Caco-2 (cell line): ENCODE results near the gene ZNF37A. TPM values are rescaled to one million over a fixed set of nuclear protein-coding genes. Genes with fewer than 3 reads are reported as not detected.

Experiments
- BruUV-seq: library from RNA; stranded (reverse); fragments of 400-500 nt; replicated peaks from 2 replicates; lab custom pipeline; 2021; lab: Mats Ljungman, UMichigan
- CTCF ChIA-PET: fragments of 300-600 bp; sonication (Branson Sonifier 250); formaldehyde crosslinking; loops from one replicate; lab custom pipeline; 2022; ENCODE audit warnings: antibody characterized with exemption; lab: Charles Lee
- POLR2A ChIA-PET: fragments of 300-600 bp; sonication (Branson Sonifier 250); formaldehyde crosslinking; loops from one replicate; lab custom pipeline; 2022; ENCODE audit warnings: antibody characterized with exemption; lab: Charles Lee
- DNase-seq, 2 experiments: peaks; one replicate each; pipeline versions ENCODE4 v3.0.0 to v3.0.0-alpha.2; 2020 to 2022
- H3K27me3 ChIP-seq: replicated peaks from 2 replicates; pipeline ENCODE4 v1.6.0; 2011; ENCODE audit warnings: low read length; ENCODE audit not compliant: control insufficient read depth, insufficient read depth
- H3K36me3 ChIP-seq: 2 replicates; pipeline ENCODE4 v1.5.1; 2011; ENCODE audit warnings: low read length; ENCODE audit not compliant: control insufficient read depth, insufficient read depth
- H3K4me1 ChIP-seq: fragments of 250-450 bp; sonication (Bioruptor Pico); 2 replicates; pipeline ENCODE4 v1.5.1; 2020; ENCODE audit warnings: mild to moderate bottlenecking
- H3K4me3 ChIP-seq: 2 replicates; pipeline ENCODE4 v1.5.1; 2011; ENCODE audit warnings: low read depth, mild to moderate bottlenecking, control low read depth, low read length
- H3K9me3 ChIP-seq: fragments of 250-450 bp; sonication (Bioruptor Pico); 2 replicates; pipeline ENCODE4 v1.5.1; 2020; ENCODE audit warnings: mild to moderate bottlenecking, moderate library complexity
- H3K27ac Mint-ChIP-seq: one replicate; pipeline ENCODE4 v1.8.0; 2022; ENCODE audit warnings: mixed read lengths; ENCODE audit not compliant: unreplicated experiment
- H3K27me3 Mint-ChIP-seq: one replicate; pipeline ENCODE4 v1.8.0; 2022; ENCODE audit warnings: mixed read lengths; ENCODE audit not compliant: insufficient read depth, unreplicated experiment
- H3K36me3 Mint-ChIP-seq: one replicate; pipeline ENCODE4 v1.8.0; 2022; ENCODE audit warnings: mild to moderate bottlenecking, mixed read lengths; ENCODE audit not compliant: insufficient read depth, unreplicated experiment
- H3K4me1 Mint-ChIP-seq: one replicate; pipeline ENCODE4 v1.8.0; 2022; ENCODE audit warnings: low read depth, mixed read lengths; ENCODE audit not compliant: unreplicated experiment
- H3K4me3 Mint-ChIP-seq: one replicate; pipeline ENCODE4 v1.8.0; 2022; ENCODE audit warnings: mild to moderate bottlenecking, moderate library complexity, mixed read lengths; ENCODE audit not compliant: unreplicated experiment
- H3K9me3 Mint-ChIP-seq: one replicate; pipeline ENCODE4 v1.8.0; 2022; ENCODE audit warnings: mixed read lengths; ENCODE audit not compliant: unreplicated experiment
- CTCF ChIP-seq, 2 experiments: fragments of 200-600 bp in 1 of 2; IDR thresholded peaks; 1 replicate in 1 of 2; 2 replicates in 1 of 2; pipeline versions ENCODE4 v1.5.1 to v1.8.0; 2011 to 2022; ENCODE audit warnings: antibody characterized with exemption in 1 of 2, control low read depth in 1 of 2, inconsistent platforms in 1 of 2, low read depth in 1 of 2, low read length in 1 of 2, mild to moderate bottlenecking in 1 of 2, moderate library complexity in 1 of 2; ENCODE audit not compliant: insufficient read depth in 1 of 2, severe bottlenecking in 1 of 2, unreplicated experiment in 1 of 2
- intact Hi-C: fragments of 100-400 bp; cut with micrococcal nuclease; formaldehyde crosslinking; loops from one replicate; pipeline ENCODE4 v1.10.0; 2022; ENCODE audit not compliant: unreplicated experiment
- total RNA-seq: library from RNA; stranded (reverse); gene quantifications from 2 replicates; pipeline ENCODE4 v1.2.3, GENCODE V29; 2022

The ZNF37A gene
- total RNA-seq, 1 experiment from 2014 or later, result 14.0 TPM

- Histone ChIP-seq H3K36me3 (peaks cover 2% of the 10 kb centered on the region; the same call in 1 of the 2 replicates), H3K4me3 (no peak overlapping the region), H3K9me3 (peaks cover 21% of the 10 kb centered on the region), H3K4me1 (no peaks in the 10 kb centered on the region), H3K27me3 (no peaks in the 10 kb centered on the region)
- TF ChIP-seq CTCF (IDR thresholded peaks at IDR 0.05; ENCODE audit: insufficient read depth in 1 of 2, low read depth in 1 of 2, low read length in 1 of 2, severe bottlenecking in 1 of 2, unreplicated experiment in 1 of 2), result no peak
- Mint-ChIP-seq H3K4me1 (no peaks in the 10 kb centered on the region), H3K36me3 (peaks cover 58% of the 10 kb centered on the region), H3K27me3 (no peaks in the 10 kb centered on the region), H3K4me3 (no peak overlapping the region), H3K27ac (no peak overlapping the region), H3K9me3 (peaks cover 47% of the 10 kb centered on the region)
- BruUV-seq, result no TSS peak
- no peak for DNase-seq
- CTCF ChIA-PET, result no interaction called here
- POLR2A ChIA-PET, result no interaction called here
- intact Hi-C loops, result no loop called here
These were observed 9.6 kb downstream of the ZNF37A start for GRCh38 chr10:38103756-38104155.

- no peak for DNase-seq
- no peak overlapping the region for H3K4me3 ChIP-seq
- peaks cover 7% of the 10 kb centered on the region for H3K36me3 ChIP-seq
- no peak for TF ChIP-seq CTCF (IDR thresholded peaks at IDR 0.05; ENCODE audit: insufficient read depth in 1 of 2, low read depth in 1 of 2, low read length in 1 of 2, severe bottlenecking in 1 of 2, unreplicated experiment in 1 of 2)
- no peaks in the 10 kb centered on the region for H3K4me1 ChIP-seq
- Mint-ChIP-seq H3K36me3 (peaks cover 36% of the 10 kb centered on the region), H3K27me3 (no peaks in the 10 kb centered on the region), H3K4me3 (no peak overlapping the region), H3K9me3 (peaks cover 67% of the 10 kb centered on the region), H3K4me1 (no peaks in the 10 kb centered on the region), H3K27ac (no peak overlapping the region)
- no TSS peak for BruUV-seq
- intact Hi-C loops, result no loop called here
- H3K9me3 ChIP-seq, result peaks cover 70% of the 10 kb centered on the region
- H3K27me3 ChIP-seq, result no peaks in the 10 kb centered on the region
- ChIA-PET POLR2A (no interaction called here), CTCF (no interaction called here)
These were observed 18.0 kb downstream of the ZNF37A start for GRCh38 chr10:38112159-38112558.

- peak in 1 of 2 experiments; percentile 6 for DNase-seq
- Mint-ChIP-seq H3K27me3 (no peaks in the 10 kb centered on the region), H3K27ac (no peak overlapping the region), H3K9me3 (peaks cover 78% of the 10 kb centered on the region), H3K4me3 (no peak overlapping the region), H3K4me1 (no peaks in the 10 kb centered on the region), H3K36me3 (peaks cover 62% of the 10 kb centered on the region)
- H3K9me3 ChIP-seq, result peaks cover 78% of the 10 kb centered on the region
- intact Hi-C loops, result no loop called here
- CTCF ChIA-PET, result no interaction called here
- POLR2A ChIA-PET, result no interaction called here
- no peak for TF ChIP-seq CTCF (IDR thresholded peaks at IDR 0.05; ENCODE audit: insufficient read depth in 1 of 2, low read depth in 1 of 2, low read length in 1 of 2, severe bottlenecking in 1 of 2, unreplicated experiment in 1 of 2)
- H3K27me3 ChIP-seq, result no peaks in the 10 kb centered on the region
- H3K4me3 ChIP-seq, result no peak overlapping the region
- H3K4me1 ChIP-seq, result no peaks in the 10 kb centered on the region
- H3K36me3 ChIP-seq, result peaks cover 12% of the 10 kb centered on the region
- BruUV-seq, result no TSS peak
These were observed 24.1 kb downstream of the ZNF37A start for GRCh38 chr10:38118072-38118807.
